NCI-H1930 (cell line): ENCODE results near the gene MMGT1.
"Not testable (repeated sequence)": the region's sequence is repeated elsewhere in the genome, so short reads cannot be mapped to it uniquely, and the experiment has no call there.

Experiments used
- DNase-seq, 2 experiments: peaks; one replicate each; lab custom pipeline; 2025; lab: John Stamatoyannopoulos, UW

The MMGT1 gene

DNA sequence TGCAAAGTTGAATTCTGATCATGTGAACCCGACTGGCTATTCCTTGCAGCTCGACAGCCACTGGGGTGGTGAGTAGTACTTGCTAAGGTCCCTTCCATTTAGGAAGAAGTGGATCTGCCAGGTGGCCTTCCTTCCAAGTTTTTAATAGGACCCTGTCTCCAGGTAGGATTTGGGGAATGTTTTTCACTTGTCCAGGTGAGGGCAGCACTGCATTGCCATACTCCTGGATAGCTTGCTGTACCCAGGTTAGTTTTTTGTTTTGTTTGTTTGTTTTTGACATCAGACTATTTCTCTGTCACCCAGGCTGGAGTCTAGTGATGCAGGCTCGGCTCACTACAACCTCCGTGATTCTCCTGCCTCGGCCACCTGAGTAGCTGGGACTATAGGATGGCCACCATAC lies 50.4 kb downstream of the MMGT1 start:
- DNase-seq: no peak

DNA sequence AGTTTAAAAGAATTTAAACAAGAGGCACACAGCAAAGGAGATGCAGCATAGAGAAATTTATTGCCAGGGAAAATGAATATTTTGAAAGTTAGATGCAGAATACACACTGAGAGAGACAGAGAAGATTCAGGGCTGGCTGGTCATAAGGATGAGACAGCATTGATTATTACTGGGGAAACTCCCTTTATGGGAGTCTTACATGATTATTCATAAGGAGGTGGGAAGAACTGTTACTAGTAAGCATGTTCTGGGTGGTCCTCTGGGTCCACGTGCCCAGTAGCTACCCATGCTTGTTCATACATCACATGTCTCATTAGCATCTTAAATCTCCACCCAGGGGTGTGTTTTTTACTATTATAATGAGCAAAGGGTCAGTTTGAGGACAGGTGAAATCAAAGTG lies 53.3 kb downstream of the MMGT1 start:
- DNase-seq: not testable (repeated sequence)

DNA sequence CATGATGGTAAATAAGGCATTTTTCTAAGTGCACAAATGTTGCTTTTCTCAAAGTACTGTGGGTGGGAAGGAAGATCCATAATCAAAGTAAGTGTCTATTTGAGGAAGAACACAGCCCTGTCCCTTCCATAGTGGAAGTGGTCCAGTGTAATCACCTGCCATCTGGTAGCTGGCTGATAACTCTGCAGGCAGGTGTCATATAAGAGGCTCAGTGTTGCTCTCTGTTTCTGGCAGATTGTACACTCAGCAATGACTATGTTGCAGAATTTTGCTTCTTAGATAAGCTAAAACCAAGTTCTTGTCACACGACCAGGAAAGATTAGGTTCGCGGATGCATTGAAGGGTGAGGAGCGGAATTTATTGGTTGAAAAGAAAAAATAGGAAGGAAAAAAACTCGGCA lies 59.4 kb downstream of the MMGT1 start:
- no peak for DNase-seq
